ENCODE results near the gene CDC14A.

DNA sequence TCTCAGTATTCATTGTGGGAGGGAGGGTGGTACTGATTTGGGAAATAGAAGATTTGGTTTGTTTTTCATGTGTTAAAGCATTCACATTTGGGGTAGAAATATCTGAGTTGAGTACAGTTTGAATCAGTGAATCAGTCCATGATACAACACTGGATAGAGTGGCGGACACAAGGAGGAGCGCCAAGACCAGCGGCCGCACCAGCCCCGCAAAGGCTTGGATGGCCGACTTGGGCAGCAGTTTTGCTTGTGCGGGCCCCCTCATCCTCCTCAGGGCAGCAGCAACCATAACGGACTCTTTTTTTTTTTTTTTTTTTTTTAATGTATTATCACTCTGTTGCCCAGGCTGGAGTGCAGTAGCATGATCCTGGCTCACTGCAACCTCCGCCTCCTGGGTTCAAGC lies 20.0 kb upstream of the CDC14A start:
- TF ChIP-seq, protein P1, sequence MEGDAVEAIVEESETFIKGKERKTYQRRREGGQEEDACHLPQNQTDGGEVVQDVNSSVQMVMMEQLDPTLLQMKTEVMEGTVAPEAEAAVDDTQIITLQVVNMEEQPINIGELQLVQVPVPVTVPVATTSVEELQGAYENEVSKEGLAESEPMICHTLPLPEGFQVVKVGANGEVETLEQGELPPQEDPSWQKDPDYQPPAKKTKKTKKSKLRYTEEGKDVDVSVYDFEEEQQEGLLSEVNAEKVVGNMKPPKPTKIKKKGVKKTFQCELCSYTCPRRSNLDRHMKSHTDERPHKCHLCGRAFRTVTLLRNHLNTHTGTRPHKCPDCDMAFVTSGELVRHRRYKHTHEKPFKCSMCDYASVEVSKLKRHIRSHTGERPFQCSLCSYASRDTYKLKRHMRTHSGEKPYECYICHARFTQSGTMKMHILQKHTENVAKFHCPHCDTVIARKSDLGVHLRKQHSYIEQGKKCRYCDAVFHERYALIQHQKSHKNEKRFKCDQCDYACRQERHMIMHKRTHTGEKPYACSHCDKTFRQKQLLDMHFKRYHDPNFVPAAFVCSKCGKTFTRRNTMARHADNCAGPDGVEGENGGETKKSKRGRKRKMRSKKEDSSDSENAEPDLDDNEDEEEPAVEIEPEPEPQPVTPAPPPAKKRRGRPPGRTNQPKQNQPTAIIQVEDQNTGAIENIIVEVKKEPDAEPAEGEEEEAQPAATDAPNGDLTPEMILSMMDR (IDR thresholded peaks at IDR 0.05), result no peak
- TF ChIP-seq ELF1 (IDR thresholded peaks at IDR 0.05), result no peak
- TF ChIP-seq EP300 (IDR thresholded peaks at IDR 0.05; ENCODE audit: borderline replicate concordance in 1 of 2, low read depth in 1 of 2, low read length in 1 of 2), result no peak
- TF ChIP-seq, protein P2, sequence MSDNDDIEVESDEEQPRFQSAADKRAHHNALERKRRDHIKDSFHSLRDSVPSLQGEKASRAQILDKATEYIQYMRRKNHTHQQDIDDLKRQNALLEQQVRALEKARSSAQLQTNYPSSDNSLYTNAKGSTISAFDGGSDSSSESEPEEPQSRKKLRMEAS (IDR thresholded peaks at IDR 0.05; ENCODE audit: low read depth), result no peak
- no peak for TF ChIP-seq GATA2 (CRISPR knock-in tag; IDR thresholded peaks at IDR 0.05)
- no peak for TF ChIP-seq EZH2phosphoT487 (IDR thresholded peaks at IDR 0.05; ENCODE audit: borderline replicate concordance, low read depth)
- no peak for TF ChIP-seq SIN3A (IDR thresholded peaks at IDR 0.05; ENCODE audit: borderline replicate concordance, low read depth, low read length)

All from SK-N-SH (cell line).